COR-L47 (cell line): ENCODE results near the gene TUBB1.
"Not testable (repeated sequence)": the region's sequence is repeated elsewhere in the genome, so short reads cannot be mapped to it uniquely, and the experiment has no call there.

Source experiments
- DNase-seq: peaks from one replicate; lab custom pipeline; 2025; lab: John Stamatoyannopoulos, UW

Gene TUBB1

DNA sequence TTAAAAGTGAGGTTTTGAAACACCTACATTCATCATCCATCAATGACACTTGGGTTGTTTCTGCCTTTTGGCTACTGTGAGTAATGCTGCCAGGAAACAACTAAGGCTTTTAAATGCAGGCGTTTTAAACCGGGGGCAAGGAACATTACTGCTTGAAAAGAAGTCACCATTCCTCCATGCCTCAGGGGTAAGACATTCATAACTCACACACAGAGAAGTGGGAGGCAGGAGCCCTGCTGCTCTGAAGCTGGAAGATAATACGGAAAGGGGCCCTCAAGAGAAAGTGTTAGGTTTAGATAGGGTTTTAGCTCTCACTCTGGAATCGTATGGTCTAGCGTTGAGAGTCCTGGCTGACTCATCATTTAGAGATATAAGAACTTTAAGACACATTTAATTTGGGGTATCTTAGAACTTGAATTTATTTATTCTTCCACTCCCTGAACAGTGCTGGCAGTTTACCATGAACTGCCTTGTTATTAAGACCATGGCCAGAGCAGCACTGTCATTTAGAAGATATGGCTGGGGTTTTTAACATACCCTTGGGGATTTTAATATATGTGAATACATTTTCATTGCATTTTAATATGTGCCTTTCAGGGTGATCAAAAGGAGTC, 1.8 kb downstream of the TUBB1 start:
- no peak for DNase-seq

- no peak for DNase-seq
Observed at GRCh38 chr20:59022754-59023153, 3.5 kb downstream of the TUBB1 start.

GRCh38 chr20:59023616-59024015, 4.4 kb downstream of the TUBB1 start:
- no peak for DNase-seq

- DNase-seq, result no peak
Observed at GRCh38 chr20:59024111-59024530, 4.9 kb downstream of the TUBB1 start.

- no peak for DNase-seq
Observed at GRCh38 chr20:59025086-59025485, 5.9 kb downstream of the TUBB1 start.

DNA sequence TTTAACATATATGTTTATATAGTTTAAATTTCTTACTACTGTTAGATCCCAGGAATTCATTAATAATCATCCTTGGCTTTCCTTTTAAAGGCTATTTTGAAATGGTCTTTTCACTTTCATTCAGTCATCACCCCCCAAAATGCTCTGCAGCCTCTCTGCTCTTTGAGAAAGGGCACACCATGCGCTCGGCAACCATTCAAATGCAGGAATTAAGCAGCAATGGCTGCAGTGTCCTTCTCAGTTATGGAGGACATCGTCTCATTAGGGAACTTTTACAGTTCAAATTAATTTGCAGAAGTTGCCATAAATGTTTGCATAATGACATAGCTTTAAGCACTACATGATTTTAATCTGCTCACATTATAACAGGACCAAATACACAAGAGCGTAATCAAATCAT, 6.3 kb downstream of the TUBB1 start:
- no peak for DNase-seq

DNA sequence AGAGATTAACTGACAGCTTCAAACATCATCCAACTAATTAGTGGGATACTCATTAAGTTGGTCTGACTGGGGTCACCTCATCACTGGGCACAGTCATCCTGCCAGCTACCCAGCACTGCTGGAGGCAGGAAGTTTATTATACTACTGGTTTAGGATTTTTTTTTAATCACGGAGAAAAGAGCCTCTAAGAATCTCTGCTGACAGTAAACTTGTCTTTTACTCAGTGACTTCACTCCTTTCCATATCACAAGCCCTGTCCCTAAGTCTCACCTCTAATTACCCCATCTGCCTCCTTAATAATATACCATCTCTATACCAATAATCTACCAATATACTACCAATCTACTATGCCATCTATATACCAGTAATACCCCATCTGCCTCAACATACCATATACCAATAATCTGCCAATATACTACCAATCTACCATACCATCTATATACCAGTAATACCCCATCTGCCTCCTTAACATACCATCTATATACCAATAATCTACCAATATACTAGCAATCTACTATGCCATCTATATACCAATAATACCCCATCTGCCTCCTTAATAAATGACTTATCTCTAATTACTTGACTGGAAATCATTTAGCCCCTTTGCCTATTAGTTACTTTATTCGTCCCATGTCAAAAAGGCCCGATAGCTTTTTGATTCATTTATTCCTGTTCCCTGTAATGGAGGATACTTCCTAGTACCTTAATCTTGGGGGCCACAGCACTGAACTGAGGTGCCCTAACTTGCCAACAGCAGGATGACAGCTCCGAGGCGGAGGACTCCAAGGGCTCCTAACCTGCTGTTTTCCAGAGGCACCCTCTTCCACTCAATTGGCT, 7.9 kb downstream of the TUBB1 start:
- no peak for DNase-seq

DNA sequence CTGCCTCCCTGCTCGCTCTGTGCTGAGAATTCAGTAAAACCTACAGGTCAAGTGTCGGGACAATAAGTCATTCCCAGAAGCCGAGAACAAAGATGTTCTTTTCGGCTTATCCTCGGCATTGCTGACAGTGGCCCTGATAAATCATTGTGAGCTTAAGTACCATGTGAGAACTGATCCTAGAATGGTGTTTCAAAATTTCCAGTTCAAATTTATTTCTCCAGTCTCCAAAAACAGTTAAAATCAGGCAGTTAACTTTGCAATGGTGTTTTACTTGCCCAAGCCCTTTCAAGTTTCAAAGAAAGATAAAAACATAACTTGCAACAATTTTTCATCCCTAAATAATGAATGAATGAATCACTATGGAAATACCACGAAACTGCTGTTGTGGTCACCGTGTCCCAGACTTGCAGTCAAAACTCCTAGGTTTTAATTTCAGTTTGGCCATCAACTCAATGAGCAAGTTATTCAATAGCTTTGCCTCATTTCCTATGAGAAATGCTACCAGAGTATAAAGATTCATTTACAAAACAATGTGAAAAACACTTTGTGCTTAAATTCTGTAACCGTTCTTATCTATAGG, 8.6 kb downstream of the TUBB1 start:
- DNase-seq, result no peak

- DNase-seq, result no peak
Observed at GRCh38 chr20:59028812-59029211, 9.6 kb downstream of the TUBB1 start.

GRCh38 chr20:59030911-59031563, 11.8 kb downstream of the TUBB1 start:
- no peak for DNase-seq

DNA sequence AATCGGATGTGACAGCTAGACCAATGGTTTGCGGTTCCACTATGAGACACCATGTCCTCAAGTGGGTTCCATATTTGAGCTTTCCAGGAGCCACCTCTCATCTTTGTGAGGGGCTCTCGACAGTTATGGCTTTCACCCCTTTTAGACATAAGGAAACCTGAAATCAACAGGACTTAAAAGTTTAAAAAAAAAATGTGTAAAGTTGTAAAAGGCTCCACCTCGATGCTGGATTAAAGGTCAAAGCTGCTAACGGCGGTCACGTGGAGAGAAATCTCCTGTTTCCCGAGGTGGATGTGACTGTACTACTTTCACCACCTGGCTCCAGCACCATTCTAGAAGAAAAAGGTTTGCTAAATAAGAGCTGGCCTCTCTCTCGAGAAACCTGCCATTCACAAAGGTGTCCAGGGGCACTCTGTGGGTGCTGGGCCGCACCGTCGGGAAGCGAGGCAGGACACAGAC, 12.4 kb downstream of the TUBB1 start:
- no peak for DNase-seq

DNA sequence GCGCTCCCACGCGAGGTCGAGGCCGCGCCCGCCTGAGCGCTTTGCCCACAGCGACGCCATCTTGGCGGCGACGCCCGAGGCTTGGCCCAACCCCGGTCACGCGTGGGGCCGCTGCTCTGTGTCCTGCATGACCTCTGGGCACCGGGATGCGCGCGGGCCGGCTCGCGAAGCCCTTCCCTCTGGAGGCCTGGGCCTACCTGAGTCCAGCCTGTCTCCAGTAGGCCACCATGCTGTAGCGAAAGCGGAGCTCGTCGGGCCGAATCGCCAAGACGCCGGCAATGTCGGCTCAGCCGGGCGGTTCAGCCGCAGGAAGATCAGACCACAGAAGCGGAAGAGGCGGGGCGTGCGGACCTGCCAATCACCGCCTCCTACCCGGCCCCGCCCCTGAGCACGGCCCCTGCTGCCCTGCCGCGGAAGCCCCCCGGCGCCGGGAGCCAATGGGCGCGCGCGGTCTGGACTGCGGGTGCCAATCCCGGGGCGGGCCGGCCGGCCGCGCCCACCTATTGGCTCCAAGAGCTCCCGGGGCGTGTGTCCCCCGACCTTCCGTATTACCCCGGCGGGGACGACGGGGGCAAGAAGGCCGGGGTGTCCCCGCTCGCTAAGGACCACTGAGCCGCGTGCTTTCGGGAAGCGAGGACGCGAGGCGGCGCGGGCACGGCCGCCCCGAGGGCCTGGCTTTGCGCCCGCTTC, 12.9 kb downstream of the TUBB1 start, which contains the start of gene ATP5F1E:
TSS of gene ATP5F1E (minus strand) at position 313 of the 690 bp plus-strand sequence. CDS start at position 229, 84 bp downstream.
- DNase-seq, result peak; percentile 95

- peak; percentile 84 for DNase-seq
Observed at GRCh38 chr20:59032713-59033059, 13.5 kb downstream of the TUBB1 start.

DNA sequence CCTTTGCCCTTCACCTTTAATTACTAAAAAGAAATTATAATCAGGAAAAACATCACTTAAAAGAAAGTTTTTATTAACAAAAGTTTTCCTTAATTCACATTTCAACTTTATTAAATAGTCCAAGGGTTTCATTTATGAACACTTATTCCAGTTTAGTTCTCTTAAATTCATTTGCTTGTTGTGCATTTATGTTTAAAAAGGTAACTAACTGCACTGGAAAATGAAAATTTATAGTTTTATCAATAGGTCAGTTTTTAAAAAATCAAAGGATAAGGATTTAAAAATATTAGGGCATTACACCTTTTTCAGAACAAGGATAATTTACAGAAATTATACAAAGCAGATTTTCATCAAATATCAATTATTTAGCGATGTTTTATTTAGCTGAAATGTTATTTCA, 13.9 kb downstream of the TUBB1 start:
- no peak for DNase-seq

DNA sequence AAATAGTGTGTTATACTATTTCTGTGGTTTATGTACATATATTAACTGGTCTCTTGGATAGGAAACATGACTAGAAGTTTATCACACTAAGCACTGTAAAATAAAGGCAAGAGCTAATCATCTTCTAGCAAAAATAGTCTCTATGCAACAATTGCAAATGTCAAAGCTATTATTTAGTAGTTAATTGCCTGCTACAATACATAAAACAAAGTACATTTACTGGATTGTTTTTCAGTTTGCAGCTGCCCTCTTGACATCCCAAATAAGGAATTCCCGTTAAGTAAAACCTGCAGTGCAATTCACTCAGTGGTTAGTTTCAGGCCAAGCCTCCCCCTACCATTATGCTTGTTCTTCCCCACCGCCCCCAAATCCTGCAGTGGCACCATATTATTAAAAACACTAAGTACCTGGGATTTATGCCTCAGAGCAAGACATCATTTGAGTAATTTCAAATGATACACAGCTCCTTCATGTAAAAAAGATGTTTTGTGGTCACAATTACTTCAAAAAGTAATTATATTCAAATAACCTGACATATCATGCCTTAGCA, 14.5 kb downstream of the TUBB1 start:
- no peak for DNase-seq

GRCh38 chr20:59035381-59035780, 16.2 kb downstream of the TUBB1 start:
- no peak for DNase-seq

GRCh38 chr20:59037386-59037785, 18.2 kb downstream of the TUBB1 start:
- no peak for DNase-seq

DNA sequence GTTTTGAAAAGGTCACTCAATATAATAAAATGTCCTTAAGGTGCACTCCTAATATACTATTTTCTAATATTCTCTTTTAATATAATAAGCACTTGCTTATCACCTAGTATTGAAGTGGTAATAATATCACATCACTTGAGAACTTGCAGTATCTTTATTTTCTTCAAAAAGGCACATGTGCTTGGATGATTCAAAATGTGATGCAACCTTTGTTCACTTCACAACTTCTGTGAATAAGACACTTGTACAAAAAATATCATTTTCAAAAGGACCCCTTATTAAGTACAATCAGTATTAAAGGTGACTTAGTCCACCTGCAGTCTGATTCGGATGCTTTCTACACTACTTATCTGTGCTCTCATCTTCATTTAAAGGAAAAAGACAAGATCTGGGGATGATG, 20.0 kb downstream of the TUBB1 start:
- no peak for DNase-seq

GRCh38 chr20:59040667-59041066, 21.4 kb downstream of the TUBB1 start:
- no peak for DNase-seq

GRCh38 chr20:59041487-59041886, 22.3 kb downstream of the TUBB1 start:
- DNase-seq, result not testable (repeated sequence)

DNA sequence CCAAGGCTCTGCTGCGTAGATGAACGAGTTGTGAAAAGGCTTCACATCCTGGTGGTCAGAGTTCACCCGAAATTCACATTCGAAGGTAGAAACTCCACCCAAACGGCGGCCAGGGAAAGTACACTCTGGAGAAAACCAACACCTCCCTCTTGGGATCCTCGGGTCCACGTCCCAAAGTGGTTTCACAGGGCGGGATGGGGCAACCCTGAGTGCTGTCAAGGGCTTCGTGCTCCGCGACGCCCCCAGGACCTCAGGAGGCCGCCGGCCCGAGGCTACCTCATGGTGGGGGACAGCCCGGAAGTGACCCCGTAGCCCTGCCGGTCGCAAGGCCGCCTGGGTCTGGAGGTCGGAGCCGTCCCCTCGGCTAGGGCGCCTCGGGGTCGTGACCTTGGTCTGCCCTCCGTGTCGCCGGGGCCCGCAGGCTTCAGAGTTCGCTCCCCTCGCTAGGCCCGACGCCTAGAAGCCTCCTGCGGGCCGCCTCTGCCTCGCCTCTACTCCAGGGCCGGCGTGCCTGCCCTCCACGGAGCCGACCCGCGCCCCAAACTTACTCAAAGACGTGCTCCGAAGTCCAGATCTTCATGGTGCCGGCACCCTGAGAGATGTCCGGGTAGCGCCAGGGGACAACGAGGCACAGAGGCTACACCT, 23.0 kb downstream of the TUBB1 start, which contains the start of gene PRELID3B:
TSS of gene PRELID3B (minus strand) at position 636 of the 645 bp plus-strand sequence. CDS start at position 580, 56 bp downstream.
- peak; percentile 10 for DNase-seq
